K562 (cell line): ENCODE results near the gene CEP70. TPM values are rescaled to one million over a fixed set of nuclear protein-coding genes. Genes with fewer than 3 reads are reported as not detected.

Experiments used
- ATAC-seq: fragments of 200-7000 bp; cut with Tn5 transposase; 3 replicates; pipeline ENCODE4 v1.9.1; 2020; ENCODE audit warnings: moderate library complexity
- BruUV-seq: library from RNA; stranded (reverse); fragments of 400-500 nt; replicated peaks from 2 replicates; lab custom pipeline; 2021; lab: Mats Ljungman, UMichigan
- CTCF ChIA-PET: fragments of 300-600 bp; formaldehyde crosslinking; extraction: SDS; loops from one replicate; lab custom pipeline; 2021; ENCODE audit warnings: low intra/inter-chr PET ratio; lab: Yijun Ruan, JAX
- POLR2A ChIA-PET: fragments of 300-600, 350-650 bp; sonication (Branson Sonifier 250); formaldehyde crosslinking; extraction: SDS; loops from one replicate; lab custom pipeline; 2021; ENCODE audit warnings: antibody characterized with exemption, inconsistent platforms; lab: Yijun Ruan, JAX
- DNase-seq, 4 experiments: peaks; one replicate each; pipeline versions ENCODE4 v3.0.0 to v3.0.0-alpha.2; 2011 to 2018; ENCODE audit warnings: low spot score in 3 of 4, mixed read lengths in 3 of 4; ENCODE audit errors: extremely low read depth in 1 of 4
- FAIRE-seq: peaks from 2 replicates; lab custom pipeline; 2011; peaks lifted over from hg19 to GRCh38; lab: Jason Lieb, UNC
- H2AFZ ChIP-seq: 2 replicates; pipeline ENCODE4 v1.6.0; 2011; ENCODE audit warnings: low read depth, low read length, control low read depth, inconsistent platforms
- H3K27ac ChIP-seq: fragments of 200-600 bp; 3 replicates; pipeline ENCODE4 v1.8.0; 2011; ENCODE audit warnings: low read depth, mild to moderate bottlenecking, control low read depth, inconsistent platforms, low read length, moderate library complexity, mixed read lengths; ENCODE audit errors: extremely low read depth
- H3K27me3 ChIP-seq, 2 experiments: fragments of 300-600 bp in 1 of 2; 2 replicates in 1 of 2; 3 replicates in 1 of 2; pipeline versions ENCODE4 v1.6.0 to v1.8.0; 2011; ENCODE audit warnings: inconsistent platforms in 2 of 2, low read length in 2 of 2, mild to moderate bottlenecking in 1 of 2, mixed read lengths in 1 of 2, moderate library complexity in 1 of 2; ENCODE audit not compliant: control insufficient read depth in 2 of 2, insufficient read depth in 2 of 2
- H3K36me3 ChIP-seq: fragments of 300-600 bp; 3 replicates; pipeline ENCODE4 v1.8.0; 2011; ENCODE audit warnings: mild to moderate bottlenecking, low read length, inconsistent platforms; ENCODE audit not compliant: control insufficient read depth, insufficient read depth
- H3K4me1 ChIP-seq, 2 experiments: fragments of 200-600 bp in 1 of 2; replicated peaks in 1 of 2; 2 replicates in 1 of 2; 3 replicates in 1 of 2; pipeline versions ENCODE4 v1.5.1 to v1.8.0; 2011; ENCODE audit warnings: inconsistent platforms in 2 of 2, low read length in 2 of 2, mild to moderate bottlenecking in 1 of 2, mixed read lengths in 1 of 2, moderate library complexity in 1 of 2; ENCODE audit not compliant: control insufficient read depth in 2 of 2, insufficient read depth in 2 of 2
- H3K4me2 ChIP-seq: 2 replicates; pipeline ENCODE4 v1.6.1; 2011; ENCODE audit warnings: low read length, control low read depth, inconsistent platforms, mixed read lengths; ENCODE audit not compliant: insufficient read depth
- H3K4me3 ChIP-seq: fragments of 200-600 bp; sonication (generic), shearing (Covaris generic); 2 replicates; pipeline ENCODE4 v1.5.1; 2016; ENCODE audit warnings: control low read depth, inconsistent platforms
- H3K79me2 ChIP-seq: fragments of 200-600 bp; 3 replicates; pipeline ENCODE4 v1.8.0; 2011; ENCODE audit warnings: low read length, inconsistent platforms; ENCODE audit not compliant: control insufficient read depth, insufficient read depth
- H3K9ac ChIP-seq, 2 experiments: 2 replicates each; pipeline versions ENCODE4 v1.6.0 to v1.6.1; 2011; ENCODE audit warnings: low read depth in 2 of 2, low read length in 2 of 2, control low read depth in 1 of 2, inconsistent platforms in 1 of 2, mild to moderate bottlenecking in 1 of 2, mixed read lengths in 1 of 2; ENCODE audit not compliant: insufficient read depth in 1 of 2
- H3K9me1 ChIP-seq: one replicate; pipeline ENCODE4 v1.6.0; 2011; ENCODE audit warnings: inconsistent platforms, mild to moderate bottlenecking, low read length, moderate library complexity; ENCODE audit not compliant: control insufficient read depth, insufficient read depth
- H3K9me3 ChIP-seq: replicated peaks from 2 replicates; pipeline ENCODE4 v1.5.1; 2011; ENCODE audit warnings: low read depth, low read length, inconsistent platforms; ENCODE audit not compliant: control insufficient read depth, insufficient read depth
- H4K20me1 ChIP-seq: replicated peaks from 2 replicates; pipeline ENCODE4 v1.6.1; 2011; ENCODE audit warnings: low read length, inconsistent platforms, mixed read lengths; ENCODE audit not compliant: control insufficient read depth, insufficient read depth
- CBX5 ChIP-seq: IDR thresholded peaks from 2 replicates; pipeline ENCODE4 v1.6.1; 2014; ENCODE audit warnings: low read depth, borderline replicate concordance
- CCNT2 ChIP-seq: IDR thresholded peaks from 2 replicates; pipeline ENCODE4 v1.6.1; 2011; ENCODE audit warnings: borderline replicate concordance, low read depth, mild to moderate bottlenecking, moderate library complexity, mixed read lengths, low read length; ENCODE audit not compliant: insufficient read length; ENCODE audit errors: extremely low read depth
- COPS2 ChIP-seq: fragments of 450-650 bp; conservative IDR thresholded peaks from 2 replicates; pipeline ENCODE4 v1.6.1; 2016; ENCODE audit warnings: mild to moderate bottlenecking, moderate library complexity
- E2F6 ChIP-seq, 2 experiments: IDR thresholded peaks; 2 replicates each; pipeline ENCODE4 v1.6.1; 2011; ENCODE audit warnings: borderline replicate concordance in 1 of 2, control low read depth in 1 of 2, low read depth in 1 of 2, low read length in 1 of 2, mild to moderate bottlenecking in 1 of 2, mixed read lengths in 1 of 2, moderate library complexity in 1 of 2; ENCODE audit not compliant: insufficient read depth in 1 of 2, insufficient read length in 1 of 2, poor library complexity in 1 of 2, severe bottlenecking in 1 of 2; ENCODE audit errors: extremely low read depth in 1 of 2
- FOSL1 ChIP-seq: fragments of 200-800 bp; sonication (Bioruptor generic); conservative IDR thresholded peaks from 2 replicates; pipeline ENCODE4 v1.6.1; 2016; ENCODE audit warnings: missing genetic modification characterization, missing compliant biosample characterization
- FOXK1 ChIP-seq: sonication (generic); formaldehyde crosslinking; IDR thresholded peaks from 2 replicates; pipeline ENCODE4 v1.8.0; 2022; ENCODE audit warnings: missing genetic modification reagents, mild to moderate bottlenecking, borderline replicate concordance
- GATAD2B ChIP-seq: fragments of 450-650 bp; IDR thresholded peaks from 2 replicates; pipeline ENCODE4 v1.6.1; 2017; ENCODE audit warnings: mild to moderate bottlenecking, borderline replicate concordance
- MAFF ChIP-seq: IDR thresholded peaks from 2 replicates; pipeline ENCODE4 v1.6.1; 2012; ENCODE audit warnings: low read length, improper control_type of control experiment
- MYBL2 ChIP-seq, 2 experiments: fragments of 450-650 bp in 1 of 2; sonication (generic) in 1 of 2; formaldehyde crosslinking in 1 of 2; IDR thresholded peaks; 2 replicates each; pipeline versions ENCODE4 v1.6.1 to v1.8.1; 2017 to 2022; ENCODE audit warnings: borderline replicate concordance in 1 of 2, inconsistent platforms in 1 of 2, low read depth in 1 of 2, mild to moderate bottlenecking in 1 of 2, missing genetic modification reagents in 1 of 2, moderate library complexity in 1 of 2
- PHTF2 ChIP-seq: fragments of 250-450 bp; sonication (Bioruptor Pico); IDR thresholded peaks from 2 replicates; pipeline ENCODE4 v1.5.0; 2021; ENCODE audit warnings: mild to moderate bottlenecking
- PURB ChIP-seq: sonication (generic); formaldehyde crosslinking; IDR thresholded peaks from 2 replicates; pipeline ENCODE4 v1.9.0; 2021; ENCODE audit warnings: low read depth, mild to moderate bottlenecking, missing genetic modification reagents
- SMARCA5 ChIP-seq: fragments of 450-650 bp; IDR thresholded peaks from 2 replicates; pipeline ENCODE4 v1.6.1; 2016
- SRSF7 ChIP-seq: fragments of 200-400 bp; formaldehyde crosslinking; optimal IDR thresholded peaks from 2 replicates; pipeline ENCODE3; 2017; ENCODE audit warnings: mild to moderate bottlenecking, low read depth, low read length
- STAT5A ChIP-seq: IDR thresholded peaks from 2 replicates; pipeline ENCODE4 v1.6.1; 2012; ENCODE audit warnings: low read length, inconsistent platforms, borderline replicate concordance
- WGBS: fragments of 100-300 bp; shearing (Covaris generic); methylation state at CpG from one replicate; pipeline ENCODE4 v1.1.6; 2016; ENCODE audit warnings: low coverage, mixed read lengths; ENCODE audit not compliant: insufficient coverage; ENCODE audit errors: missing lambda C conversion rate; 5-methylcytosine and 5-hydroxymethylcytosine counted together
- in situ Hi-C: fragments of 300-500 bp; cut with MboI; formaldehyde crosslinking; loops from 4 replicates; pipeline ENCODE4 v1.15.0; 2018; ENCODE audit warnings: inconsistent platforms, mixed read lengths
- intact Hi-C: fragments of 100-400 bp; cut with micrococcal nuclease; formaldehyde crosslinking; loops from 2 replicates; pipeline ENCODE4 v1.14.2; 2022
- polyA plus RNA-seq, 8 experiments: library from polyadenylated mRNA; depleted of rRNA in 4 of 8; stranded (reverse) in 5 of 8; unstranded in 3 of 8; fragments of >200 nt; fragmentation: Nextera tagmentation in 2 of 8; fragmentation: Illumina TruSeq in 1 of 8; extraction: Ambion mirVana in 2 of 8; extraction: Trizol in 1 of 8; gene quantifications; 2 replicates each; pipeline versions ENCODE4 v1.2.1 to v1.2.3, GENCODE V29; 2011 to 2014; ENCODE audit warnings: inconsistent platforms in 1 of 8, missing spikeins in 1 of 8
- total RNA-seq, 7 experiments: library from RNA; depleted of rRNA in 6 of 7; stranded (reverse); fragments of >200 nt in 6 of 7; fragmentation: Illumina TruSeq in 2 of 7; extraction: Trizol in 2 of 7; gene quantifications; 2 replicates each; pipeline versions ENCODE4 v1.2.1 to v1.2.3, GENCODE V29; 2011 to 2021; ENCODE audit warnings: low replicate concordance in 1 of 7
- TF ChIP-seq, protein P1 (sequence below): IDR thresholded peaks from 3 replicates; pipeline ENCODE4 v1.6.1; 2011; ENCODE audit warnings: borderline replicate concordance, mild to moderate bottlenecking; ENCODE audit not compliant: insufficient read length, insufficient read depth

CEP70 gene
- total and polyA plus RNA-seq, 9 of the 15 experiments (the other 6 are each of a cell fraction or from before 2014, with no cell fraction given) = 16.1 to 31.5 (median 23.4) TPM

GRCh38 chr3:138640537-138640936, 46.5 kb upstream of the CEP70 start:
- no peak overlapping the region for H3K9ac ChIP-seq
- FAIRE-seq (no peak), ATAC-seq (peak; percentile 56), DNase-seq (no peak)
- 25% methylated on average over 4 of the region's 4 CpGs for WGBS
- in situ Hi-C loops (no loop called here), intact Hi-C loops (no loop called here)
- no peak overlapping the region for H3K4me3 ChIP-seq
- no peaks in the 10 kb centered on the region for H3K27me3 ChIP-seq
- POLR2A ChIA-PET = interaction anchor here (1.0 kb wide), 1 partner anchor 10 kb away, joined by 3 read pairs; no protein-coding TSS in a partner anchor
- no peaks in the 10 kb centered on the region for H4K20me1 ChIP-seq
- no TSS peak for BruUV-seq
- H3K79me2 ChIP-seq = no peaks in the 10 kb centered on the region
- no peaks in the 10 kb centered on the region for H3K4me1 ChIP-seq
- H3K9me1 ChIP-seq = no peaks in the 10 kb centered on the region
- CTCF ChIA-PET = no interaction called here
- H3K36me3 ChIP-seq = no peaks in the 10 kb centered on the region
- H3K27ac ChIP-seq = no peak overlapping the region
- no peak overlapping the region for H3K4me2 ChIP-seq
- peaks cover 6% of the 10 kb centered on the region; the same call in 1 of the 2 replicates for H3K9me3 ChIP-seq
- H2AFZ ChIP-seq = no peak overlapping the region
- no peak for TF ChIP-seq SMARCA5
- no peak for TF ChIP-seq PHTF2 (CRISPR knock-in tag)
- TF ChIP-seq FOSL1 = peak; percentile 44; the same call in 1 of the 2 replicates
- no peak for TF ChIP-seq MAFF
- peak in 1 of 2 experiments; percentile 20 for TF ChIP-seq E2F6 (IDR thresholded peaks at IDR 0.05; ENCODE audit: borderline replicate concordance in 1 of 2, extremely low read depth in 1 of 2, insufficient read depth in 1 of 2, insufficient read length in 1 of 2, low read depth in 1 of 2, low read length in 1 of 2, poor library complexity in 1 of 2, severe bottlenecking in 1 of 2)
- no peak for TF ChIP-seq MYBL2 (IDR thresholded peaks at IDR 0.05; ENCODE audit: low read depth)
- no peak for TF ChIP-seq MYBL2 (CRISPR knock-in tag; IDR thresholded peaks at IDR 0.05; ENCODE audit: borderline replicate concordance)
- TF ChIP-seq STAT5A = no peak
- TF ChIP-seq COPS2 = no peak
- TF ChIP-seq FOXK1 (CRISPR knock-in tag) = no peak
- no peak for TF ChIP-seq CCNT2
- no peak for TF ChIP-seq PURB (CRISPR knock-in tag)
- no peak for TF ChIP-seq SRSF7
- no peak for TF ChIP-seq GATAD2B
- no peak for TF ChIP-seq CBX5
- TF ChIP-seq, protein P1, sequence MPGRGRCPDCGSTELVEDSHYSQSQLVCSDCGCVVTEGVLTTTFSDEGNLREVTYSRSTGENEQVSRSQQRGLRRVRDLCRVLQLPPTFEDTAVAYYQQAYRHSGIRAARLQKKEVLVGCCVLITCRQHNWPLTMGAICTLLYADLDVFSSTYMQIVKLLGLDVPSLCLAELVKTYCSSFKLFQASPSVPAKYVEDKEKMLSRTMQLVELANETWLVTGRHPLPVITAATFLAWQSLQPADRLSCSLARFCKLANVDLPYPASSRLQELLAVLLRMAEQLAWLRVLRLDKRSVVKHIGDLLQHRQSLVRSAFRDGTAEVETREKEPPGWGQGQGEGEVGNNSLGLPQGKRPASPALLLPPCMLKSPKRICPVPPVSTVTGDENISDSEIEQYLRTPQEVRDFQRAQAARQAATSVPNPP = no peak
